BE2C (cell line): ENCODE measurements around the gene RBKS.
"Not testable (repeated sequence)": the region's sequence is repeated elsewhere in the genome, so short reads cannot be mapped to it uniquely, and the experiment has no call there.

Experiments
- DNase-seq: peaks from one replicate; pipeline ENCODE4 v3.0.0-alpha.2; 2020
- H3K27me3 ChIP-seq: fragments of 250-450 bp; sonication (Bioruptor Pico); 2 replicates; pipeline ENCODE4 v1.5.1; 2020; ENCODE audit warnings: mild to moderate bottlenecking
- H3K36me3 ChIP-seq: fragments of 250-450 bp; sonication (Bioruptor Pico); 2 replicates; pipeline ENCODE4 v1.5.1; 2020; ENCODE audit warnings: mild to moderate bottlenecking
- H3K4me1 ChIP-seq: fragments of 250-450 bp; sonication (Bioruptor Pico); 2 replicates; pipeline ENCODE4 v1.5.1; 2020
- H3K4me3 ChIP-seq: 2 replicates; pipeline ENCODE4 v1.5.1; 2011; ENCODE audit warnings: low read depth, low read length
- H3K9me3 ChIP-seq: fragments of 250-450 bp; sonication (Bioruptor Pico); 2 replicates; pipeline ENCODE4 v1.5.1; 2020
- TF ChIP-seq, protein P1 (sequence below): IDR thresholded peaks from 2 replicates; pipeline ENCODE4 v1.5.1; 2012; ENCODE audit warnings: mild to moderate bottlenecking, low read depth, low read length

RBKS gene

DNA sequence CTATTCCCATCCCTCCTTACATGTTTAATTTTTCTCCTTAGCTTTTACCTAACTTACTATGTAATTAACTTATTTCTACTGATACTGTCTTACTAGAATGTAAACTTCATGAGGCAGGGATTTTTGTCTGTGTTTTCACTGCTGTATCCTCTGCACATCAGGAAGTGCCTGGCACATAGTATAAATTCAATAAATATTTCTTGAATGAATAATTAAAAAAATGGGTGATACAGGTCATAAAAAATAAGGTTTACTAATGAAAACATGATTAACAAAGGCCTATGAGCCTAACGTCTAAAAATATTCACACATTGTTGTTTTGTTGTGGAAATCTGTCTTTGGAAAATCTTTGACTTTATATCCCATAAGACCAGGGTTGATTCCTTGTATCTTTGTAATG is 4.5 kb downstream of the RBKS start:
- no peak overlapping the region for H3K4me3 ChIP-seq
- H3K36me3 ChIP-seq = no peaks in the 10 kb centered on the region
- H3K9me3 ChIP-seq = peaks cover 7% of the 10 kb centered on the region; the same call in 1 of the 2 replicates
- no peak for DNase-seq
- TF ChIP-seq, protein P1, sequence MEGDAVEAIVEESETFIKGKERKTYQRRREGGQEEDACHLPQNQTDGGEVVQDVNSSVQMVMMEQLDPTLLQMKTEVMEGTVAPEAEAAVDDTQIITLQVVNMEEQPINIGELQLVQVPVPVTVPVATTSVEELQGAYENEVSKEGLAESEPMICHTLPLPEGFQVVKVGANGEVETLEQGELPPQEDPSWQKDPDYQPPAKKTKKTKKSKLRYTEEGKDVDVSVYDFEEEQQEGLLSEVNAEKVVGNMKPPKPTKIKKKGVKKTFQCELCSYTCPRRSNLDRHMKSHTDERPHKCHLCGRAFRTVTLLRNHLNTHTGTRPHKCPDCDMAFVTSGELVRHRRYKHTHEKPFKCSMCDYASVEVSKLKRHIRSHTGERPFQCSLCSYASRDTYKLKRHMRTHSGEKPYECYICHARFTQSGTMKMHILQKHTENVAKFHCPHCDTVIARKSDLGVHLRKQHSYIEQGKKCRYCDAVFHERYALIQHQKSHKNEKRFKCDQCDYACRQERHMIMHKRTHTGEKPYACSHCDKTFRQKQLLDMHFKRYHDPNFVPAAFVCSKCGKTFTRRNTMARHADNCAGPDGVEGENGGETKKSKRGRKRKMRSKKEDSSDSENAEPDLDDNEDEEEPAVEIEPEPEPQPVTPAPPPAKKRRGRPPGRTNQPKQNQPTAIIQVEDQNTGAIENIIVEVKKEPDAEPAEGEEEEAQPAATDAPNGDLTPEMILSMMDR = no peak
- peaks cover 19% of the 10 kb centered on the region for H3K4me1 ChIP-seq
- H3K27me3 ChIP-seq = no peaks in the 10 kb centered on the region

DNA sequence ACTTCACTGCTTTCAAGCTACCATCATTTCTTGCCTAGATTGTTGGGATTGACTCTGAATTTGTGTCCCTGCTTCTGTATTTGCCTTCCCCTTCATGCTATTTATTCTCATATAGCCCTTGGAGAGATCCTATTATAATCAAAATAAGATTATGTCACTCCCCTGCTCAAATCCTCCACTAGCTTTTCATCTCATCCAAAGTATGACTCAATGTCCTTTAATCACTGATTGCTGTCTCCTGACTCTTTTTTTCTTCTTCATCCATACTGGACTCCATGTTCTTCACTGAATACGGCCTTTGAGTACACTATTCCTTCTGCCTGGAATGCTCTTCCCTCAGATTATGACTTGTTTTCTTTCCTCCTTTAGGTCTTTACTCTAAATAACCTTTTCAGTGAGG is 5.0 kb downstream of the RBKS start:
- Histone ChIP-seq H3K27me3 (no peaks in the 10 kb centered on the region), H3K4me3 (no peak overlapping the region), H3K4me1 (peaks cover 19% of the 10 kb centered on the region), H3K36me3 (no peaks in the 10 kb centered on the region), H3K9me3 (peaks cover 7% of the 10 kb centered on the region; the same call in 1 of the 2 replicates)
- TF ChIP-seq, protein P1 = no peak
- DNase-seq = no peak

DNA sequence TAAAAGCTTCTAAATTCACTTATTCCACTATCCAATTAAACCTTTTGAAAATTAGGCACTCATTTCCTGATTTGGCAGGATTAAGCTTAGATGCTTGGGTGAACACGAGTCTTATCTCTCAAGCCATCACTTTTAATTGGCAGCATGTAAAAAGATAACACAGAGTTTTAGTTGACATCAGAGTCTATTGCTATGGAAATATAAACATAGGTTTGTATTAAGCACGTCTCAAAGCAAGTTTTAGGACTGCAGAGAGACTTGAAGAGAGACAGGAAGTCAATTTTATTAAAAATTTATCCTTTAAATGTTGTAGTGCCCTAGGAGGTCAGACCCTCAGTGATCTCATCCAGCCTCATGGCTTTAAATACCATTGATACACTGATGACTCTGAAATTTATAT is 5.6 kb downstream of the RBKS start:
- TF ChIP-seq, protein P1 = no peak
- no peak for DNase-seq
- no peaks in the 10 kb centered on the region for H3K27me3 ChIP-seq
- H3K4me1 ChIP-seq = peaks cover 19% of the 10 kb centered on the region
- no peak overlapping the region for H3K4me3 ChIP-seq
- H3K9me3 ChIP-seq = peaks cover 9% of the 10 kb centered on the region
- no peaks in the 10 kb centered on the region for H3K36me3 ChIP-seq

DNA sequence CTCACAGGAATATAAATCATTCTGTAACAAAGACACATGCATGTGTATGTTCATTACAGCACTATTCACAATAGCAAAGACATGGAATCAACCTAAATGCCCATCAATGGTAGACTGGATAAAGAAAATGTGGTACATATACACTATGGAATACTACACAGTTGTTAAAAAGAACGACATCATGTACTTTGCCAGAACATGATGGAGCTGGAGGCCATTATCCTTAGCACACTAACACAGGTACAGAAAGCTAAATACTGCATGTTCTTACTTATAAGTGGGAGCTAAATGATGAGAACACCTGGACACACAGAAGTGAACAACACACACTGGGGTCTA is 7.6 kb downstream of the RBKS start:
- not testable (repeated sequence) for H3K4me3 ChIP-seq, H3K9me3 ChIP-seq, H3K27me3 ChIP-seq, H3K36me3 ChIP-seq, DNase-seq
- peaks cover 19% of the 10 kb centered on the region for H3K4me1 ChIP-seq

DNA sequence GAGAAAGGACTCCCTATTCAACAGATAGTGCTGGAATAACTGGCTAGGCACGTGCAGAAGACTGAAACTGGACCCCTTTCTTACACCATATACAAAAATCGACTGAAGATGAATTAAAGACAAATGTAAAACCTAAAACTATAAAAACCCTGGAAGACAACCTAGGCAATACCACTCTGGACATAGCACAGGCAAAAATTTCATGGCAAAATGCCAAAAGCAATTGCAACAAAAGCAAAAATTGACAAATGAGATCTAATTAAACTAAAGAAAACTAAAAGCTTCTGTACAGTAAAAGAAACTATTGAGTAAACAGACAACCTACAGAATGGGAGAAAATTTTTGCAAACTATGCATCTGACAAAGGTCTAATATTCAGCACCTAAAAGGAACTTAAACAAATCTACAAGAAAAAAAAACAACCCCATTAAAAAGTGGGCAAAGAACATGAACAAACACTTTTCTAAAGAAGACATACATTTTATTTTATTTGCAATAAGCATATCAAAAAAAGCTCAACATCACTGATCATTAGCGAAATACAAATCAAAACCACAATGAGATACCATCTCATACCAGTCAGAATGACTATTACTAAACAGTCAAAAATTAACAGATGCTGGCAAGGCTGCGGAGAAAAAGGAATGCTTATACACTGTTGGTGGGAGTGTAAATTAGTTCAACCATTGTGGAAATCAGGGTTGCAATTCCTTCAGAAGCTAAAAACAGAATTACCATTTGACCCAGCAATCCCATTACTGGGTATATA is 8.2 kb downstream of the RBKS start:
- not testable (repeated sequence) for H3K36me3 ChIP-seq, H3K4me3 ChIP-seq, H3K27me3 ChIP-seq, H3K9me3 ChIP-seq, DNase-seq
- H3K4me1 ChIP-seq = peaks cover 18% of the 10 kb centered on the region

DNA sequence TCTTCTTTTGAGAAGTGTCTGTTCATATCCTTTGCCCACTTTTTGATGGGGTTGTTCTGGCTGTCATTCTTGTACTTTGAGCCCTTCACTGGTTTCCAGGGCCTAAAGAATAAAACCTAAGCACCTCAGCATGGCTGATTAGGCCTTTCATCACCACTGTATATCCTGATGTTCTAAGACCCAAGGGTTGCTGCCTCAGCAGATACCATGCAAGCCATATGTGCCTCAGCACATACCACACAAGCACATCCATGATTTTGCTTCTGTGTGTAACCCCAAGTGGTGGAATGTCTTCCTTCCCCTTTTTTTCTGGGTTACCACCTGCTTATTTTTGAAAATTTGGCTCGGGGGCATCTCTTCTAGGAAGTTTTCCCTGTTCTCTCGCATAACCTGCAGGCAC is 11.4 kb downstream of the RBKS start:
- Histone ChIP-seq H3K36me3 (no peaks in the 10 kb centered on the region), H3K4me1 (no peaks in the 10 kb centered on the region), H3K4me3 (no peak overlapping the region), H3K9me3 (peaks cover 9% of the 10 kb centered on the region), H3K27me3 (no peaks in the 10 kb centered on the region)
- TF ChIP-seq, protein P1 = no peak
- no peak for DNase-seq

DNA sequence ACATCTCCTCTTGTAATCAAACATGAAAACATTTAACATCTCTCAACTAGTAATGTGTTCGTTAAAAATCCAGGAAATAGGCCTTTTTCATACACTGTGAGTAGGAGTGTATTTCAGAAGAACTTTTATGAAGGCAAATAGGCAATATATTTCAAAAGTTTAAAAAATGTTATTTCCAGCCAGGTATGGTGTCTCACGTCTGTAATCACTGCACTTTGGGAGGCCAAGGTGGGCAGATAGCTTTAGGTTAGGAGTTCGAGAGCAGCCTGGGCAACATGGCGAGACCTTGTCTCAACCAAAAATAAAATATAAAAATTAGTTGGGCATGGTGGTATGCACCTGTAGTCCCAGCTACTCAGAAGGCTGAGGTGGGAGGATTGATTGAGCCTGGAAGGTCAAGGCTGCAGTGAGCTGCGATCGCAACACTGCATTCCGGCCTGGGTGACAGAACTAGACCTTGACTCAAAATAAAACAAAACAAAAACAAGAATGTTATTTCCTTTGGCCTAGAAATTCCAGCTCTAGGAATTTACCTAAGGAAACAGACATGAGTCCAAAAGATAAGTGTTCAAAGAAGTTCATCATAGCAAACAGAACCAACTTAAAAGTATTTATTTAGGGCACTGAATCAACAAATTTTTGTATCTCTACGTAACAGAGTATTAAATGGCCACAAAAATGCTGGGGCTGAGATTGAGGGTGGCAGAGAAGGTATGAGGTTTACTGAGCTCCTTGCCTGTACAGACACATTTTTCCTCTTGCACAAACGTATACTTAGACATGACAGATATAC is 14.9 kb downstream of the RBKS start:
- TF ChIP-seq, protein P1 = no peak
- H3K36me3 ChIP-seq = no peaks in the 10 kb centered on the region
- no peak for DNase-seq
- H3K27me3 ChIP-seq = no peaks in the 10 kb centered on the region
- H3K9me3 ChIP-seq = peaks cover 2% of the 10 kb centered on the region; the same call in 1 of the 2 replicates
- H3K4me3 ChIP-seq = no peak overlapping the region
- H3K4me1 ChIP-seq = peaks cover 21% of the 10 kb centered on the region
